Smooth muscle cell of the brain vasculature (primary cell): Measurements from ENCODE around the gene PLEKHG3.

ENCODE experiments used
- DNase-seq: peaks from one replicate; pipeline ENCODE4 v3.0.0-alpha.2; 2012; ENCODE audit warnings: low read depth, low spot score

Gene PLEKHG3

DNA sequence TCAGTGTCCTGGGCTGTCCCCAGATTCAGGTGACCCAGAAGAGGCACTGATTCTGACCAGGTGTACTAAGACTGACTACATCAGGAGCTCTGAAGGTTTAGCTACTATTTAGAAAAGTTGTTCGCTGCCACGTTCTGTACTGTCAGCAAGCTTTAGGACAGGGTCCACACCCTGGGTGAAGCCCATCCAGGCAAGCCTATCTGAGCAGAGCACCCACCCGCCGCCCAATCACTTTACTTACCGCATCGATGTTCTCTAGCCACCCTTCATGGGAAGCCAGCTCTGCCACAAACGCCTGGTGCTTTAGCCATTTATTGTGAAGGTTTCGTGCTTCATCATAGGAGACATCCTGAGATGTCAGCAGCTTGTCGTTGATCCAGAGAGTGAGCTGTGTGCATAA is 79.8 kb downstream of the PLEKHG3 start:
- DNase-seq: no peak

GRCh38 chr14:64786296-64787149 is 82.3 kb downstream of the PLEKHG3 start:
- no peak for DNase-seq

DNA sequence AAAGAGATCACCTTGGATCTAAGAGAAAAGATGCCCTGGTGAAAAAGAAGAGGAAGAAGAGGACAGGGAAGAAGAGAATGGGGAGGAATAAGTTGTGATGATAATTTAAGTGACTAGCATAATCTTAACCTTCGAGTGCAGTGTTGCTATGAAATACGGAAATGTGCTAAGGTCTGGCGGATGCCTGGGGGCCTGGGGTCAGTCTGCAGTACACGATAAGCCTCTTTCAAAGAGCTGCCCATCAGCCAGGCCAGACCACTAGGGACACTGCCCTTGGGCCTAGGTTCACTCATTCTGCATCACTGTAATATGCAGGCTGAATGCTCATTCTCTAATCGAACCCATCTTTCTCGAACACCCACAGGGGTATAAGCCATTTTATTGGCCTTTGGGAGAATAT is 83.4 kb downstream of the PLEKHG3 start:
- DNase-seq: no peak

- DNase-seq: no peak
These were observed 84.5 kb downstream of the PLEKHG3 start for GRCh38 chr14:64788706-64789105.

DNA sequence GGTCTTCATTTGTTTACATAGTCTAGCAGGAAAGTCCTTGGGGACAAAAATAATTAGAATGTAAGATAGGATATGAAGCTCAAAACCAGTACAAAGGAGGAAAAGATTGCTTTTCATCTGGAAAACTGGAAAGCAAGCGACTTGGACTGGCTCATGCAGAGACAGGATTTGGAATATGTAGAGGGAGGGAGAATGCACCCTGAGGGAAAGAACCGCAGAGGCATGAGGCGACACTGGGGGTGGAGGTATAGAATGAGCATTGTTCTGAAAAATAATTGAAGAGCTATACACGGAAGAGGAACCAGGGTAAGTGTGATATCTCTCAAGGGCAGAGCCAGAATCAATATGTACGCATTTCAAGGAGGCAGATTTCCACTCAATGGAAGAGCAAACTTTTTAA is 85.5 kb downstream of the PLEKHG3 start:
- no peak for DNase-seq

DNA sequence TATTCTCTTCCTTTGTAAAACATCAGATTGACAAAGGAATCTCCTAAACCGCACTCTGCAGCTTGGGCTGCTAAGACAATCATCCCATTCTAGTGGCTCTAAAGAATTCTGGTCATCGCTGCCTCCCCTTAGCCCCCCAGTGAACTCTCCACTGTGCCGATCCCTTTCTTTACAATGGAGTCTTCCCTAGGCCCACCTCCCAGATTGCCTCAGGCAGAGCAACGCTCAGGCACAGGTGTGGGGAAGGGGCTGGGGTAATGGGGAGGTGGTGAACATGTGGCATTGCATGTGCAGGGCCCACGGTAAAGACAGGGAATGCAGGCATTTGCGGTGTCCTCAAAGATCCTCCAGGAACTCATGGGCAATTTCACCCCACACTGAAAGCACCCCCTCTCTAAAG is 86.3 kb downstream of the PLEKHG3 start:
- DNase-seq: no peak

- no peak for DNase-seq
These were observed 88.0 kb downstream of the PLEKHG3 start for GRCh38 chr14:64792231-64792630.

DNA sequence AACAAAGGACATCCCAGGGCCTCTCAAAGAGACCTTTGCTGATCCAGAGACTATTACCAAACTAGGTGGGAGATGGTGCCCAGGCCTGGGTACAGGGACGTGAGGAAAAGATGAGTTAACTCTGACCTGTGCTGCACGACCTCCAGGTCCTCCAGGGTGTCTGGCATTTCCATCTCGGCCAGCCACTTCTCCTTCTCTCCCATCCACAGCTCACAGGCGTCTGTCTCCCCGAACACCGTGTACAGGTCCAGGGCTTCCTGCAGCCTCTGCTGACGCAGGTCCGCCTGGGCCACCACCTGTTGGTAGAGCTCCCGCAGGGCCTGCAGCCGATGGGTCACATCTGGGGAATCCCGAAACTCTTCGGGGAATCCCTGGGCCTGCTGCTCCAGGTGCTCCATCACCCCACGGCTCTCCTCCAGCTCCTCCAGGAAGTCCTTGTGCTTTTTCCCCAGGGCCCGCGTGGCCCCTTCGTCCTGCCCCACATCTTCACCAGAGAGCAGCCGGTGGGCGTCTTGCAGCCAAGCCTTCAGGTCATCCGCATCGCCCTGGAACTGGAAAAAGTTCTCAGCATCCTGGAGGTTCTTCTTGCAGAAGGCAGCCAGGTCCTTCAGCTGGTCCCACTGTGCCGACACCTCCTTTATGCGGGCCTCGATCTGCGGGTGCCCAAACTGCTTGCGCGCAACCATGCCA is 88.8 kb downstream of the PLEKHG3 start:
- no peak for DNase-seq

DNA sequence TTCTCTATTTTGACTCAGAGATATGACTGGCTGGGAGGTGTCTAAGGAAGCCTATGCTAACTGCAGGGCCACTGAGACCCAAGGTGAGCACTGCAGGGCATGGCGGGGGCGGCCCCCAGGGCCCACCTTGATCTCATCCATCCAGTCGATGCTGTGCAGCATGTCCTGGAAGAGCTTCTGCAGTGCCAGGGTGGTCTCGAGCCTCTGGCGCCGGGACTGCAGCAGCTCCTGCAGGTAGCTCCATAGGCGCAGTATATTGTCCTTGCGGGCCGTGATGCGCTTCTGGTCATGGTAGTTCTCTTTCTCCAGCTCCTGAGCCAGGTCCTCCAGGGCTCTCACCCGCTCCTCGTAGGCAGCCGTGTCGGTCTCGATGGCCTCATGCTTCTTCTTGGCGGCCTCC is 91.0 kb downstream of the PLEKHG3 start:
- DNase-seq: no peak

DNA sequence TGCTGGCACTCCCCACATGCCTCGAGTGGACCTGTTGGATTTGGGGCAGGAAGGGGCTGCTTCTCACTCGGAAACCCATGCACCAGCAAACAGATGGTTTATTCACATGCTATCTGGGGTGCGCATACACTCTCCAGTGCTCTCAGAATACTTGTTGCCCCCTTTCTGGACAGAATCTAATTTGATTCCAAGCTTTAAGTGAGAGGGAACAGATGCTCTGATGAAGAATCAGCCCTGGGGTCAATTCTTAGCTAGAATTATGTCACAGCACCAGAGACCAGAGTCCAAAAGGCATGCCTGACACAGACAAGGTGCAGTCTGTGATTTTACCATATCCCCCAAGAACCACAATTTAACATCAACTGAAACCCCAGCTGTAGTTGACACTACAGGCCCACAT is 91.7 kb downstream of the PLEKHG3 start:
- DNase-seq: no peak

DNA sequence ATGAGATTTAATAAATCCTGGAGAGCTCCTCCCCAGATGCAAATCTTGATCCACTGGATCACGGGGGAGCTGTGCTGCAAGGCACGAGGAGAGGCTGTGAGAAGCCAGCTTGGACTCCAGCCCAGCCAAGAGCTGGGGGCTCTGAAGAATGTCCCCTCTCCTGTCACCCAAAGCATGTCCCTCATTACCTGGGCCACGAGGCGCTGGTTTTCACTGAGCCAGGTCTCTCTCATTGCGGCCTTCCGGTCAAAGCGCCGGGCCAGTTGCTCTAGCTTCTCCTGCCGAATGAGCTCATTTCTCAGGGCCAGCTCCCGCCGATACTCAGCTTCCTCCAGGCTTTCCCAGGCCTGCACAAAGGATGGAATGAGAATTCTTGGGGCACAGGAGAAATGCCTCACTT is 92.1 kb downstream of the PLEKHG3 start:
- no peak for DNase-seq

- no peak for DNase-seq
These were observed 95.3 kb downstream of the PLEKHG3 start for GRCh38 chr14:64799555-64799954.
